HAP-1 (cell line): ENCODE results near the gene CD151.

Experiments used
- DNase-seq, 2 experiments: peaks; one replicate each; pipeline ENCODE4 v3.0.0-alpha.2; 2016 to 2020; ENCODE audit warnings: low spot score in 2 of 2
- H3K27me3 ChIP-seq: fragments of 250-450 bp; sonication (Bioruptor Pico); 2 replicates; pipeline ENCODE4 v1.5.1; 2020; ENCODE audit warnings: low read depth, mild to moderate bottlenecking, moderate library complexity
- H3K36me3 ChIP-seq: fragments of 250-450 bp; sonication (Bioruptor Pico); replicated peaks from 2 replicates; pipeline ENCODE4 v1.5.1; 2020; ENCODE audit warnings: mild to moderate bottlenecking
- H3K4me1 ChIP-seq: fragments of 250-450 bp; sonication (Bioruptor Pico); 2 replicates; pipeline ENCODE4 v1.5.1; 2020; ENCODE audit warnings: mild to moderate bottlenecking
- H3K4me3 ChIP-seq: fragments of 250-450 bp; sonication (Bioruptor Pico); 2 replicates; pipeline ENCODE4 v1.5.1; 2020; ENCODE audit warnings: mild to moderate bottlenecking, moderate library complexity
- H3K9me3 ChIP-seq: fragments of 250-450 bp; sonication (Bioruptor Pico); 2 replicates; pipeline ENCODE4 v1.5.1; 2020; ENCODE audit warnings: mild to moderate bottlenecking, moderate library complexity
- in situ Hi-C: fragments of 300-500 bp; cut with MboI; formaldehyde crosslinking; loops from 3 replicates; pipeline ENCODE4 v1.14.3; 2020; ENCODE audit warnings: low sequenced_read_pairs, inconsistent platforms, mixed read lengths

Gene CD151

DNA sequence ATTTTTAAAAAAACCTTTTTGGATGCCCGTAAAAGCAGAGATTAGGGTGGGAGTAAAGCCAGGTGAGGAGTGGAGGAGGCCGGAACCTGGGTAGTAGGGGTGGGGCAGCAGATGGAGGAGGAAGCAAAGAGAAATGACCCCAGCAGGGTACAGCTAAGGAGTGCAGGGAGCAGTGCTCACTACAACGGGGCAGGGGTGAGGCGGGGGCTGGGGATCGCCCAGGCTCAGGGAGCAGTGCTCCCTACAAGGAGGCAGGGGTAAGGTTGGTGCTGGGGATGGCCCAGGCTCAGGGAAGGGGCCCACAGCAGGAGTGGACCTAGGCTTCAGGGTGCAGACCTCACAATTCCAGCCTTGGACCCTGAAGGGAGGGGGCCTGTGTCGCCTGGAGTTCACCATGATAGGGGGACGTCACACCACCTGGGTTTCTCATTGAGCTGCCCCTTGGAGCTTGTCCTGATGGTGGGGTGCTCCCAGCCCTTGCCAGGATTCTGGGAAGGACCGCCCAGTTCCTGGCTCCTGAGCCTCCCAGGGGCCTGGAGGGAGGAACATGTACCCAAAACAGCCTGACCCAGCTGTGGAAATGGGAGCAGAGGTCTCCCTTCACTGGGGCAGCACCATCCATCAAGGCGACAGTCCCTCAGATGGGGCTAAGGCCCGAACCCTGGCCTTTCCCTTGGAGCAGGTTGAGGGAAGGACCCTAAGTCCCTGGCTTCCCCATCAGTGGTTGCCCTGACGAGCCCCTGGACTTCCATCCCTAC is 16.9 kb upstream of the CD151 start:
- no peak overlapping the region for H3K4me3 ChIP-seq
- H3K4me1 ChIP-seq: peaks cover 12% of the 10 kb centered on the region
- peaks cover 33% of the 10 kb centered on the region for H3K36me3 ChIP-seq
- H3K27me3 ChIP-seq: no peaks in the 10 kb centered on the region
- no peaks in the 10 kb centered on the region for H3K9me3 ChIP-seq
- DNase-seq: no peak
- in situ Hi-C loops: no loop called here

GRCh38 chr11:816433-816779 is 16.3 kb upstream of the CD151 start:
- no peaks in the 10 kb centered on the region for H3K27me3 ChIP-seq
- H3K4me3 ChIP-seq: no peak overlapping the region
- peaks cover 27% of the 10 kb centered on the region for H3K36me3 ChIP-seq
- H3K9me3 ChIP-seq: no peaks in the 10 kb centered on the region
- peaks cover 6% of the 10 kb centered on the region for H3K4me1 ChIP-seq
- in situ Hi-C loops: no loop called here
- DNase-seq: peak; percentile 46 to 69

GRCh38 chr11:818396-819128 is 14.2 kb upstream of the CD151 start, which contains the start of gene PNPLA2:
Gene PNPLA2, plus strand, starts transcription at chr11:818914. Its CDS starts 805 bp downstream, at chr11:819719.
- Histone ChIP-seq H3K36me3 (peaks cover 6% of the 10 kb centered on the region), H3K4me1 (peaks cover 6% of the 10 kb centered on the region; the same call in 1 of the 2 replicates), H3K9me3 (no peaks in the 10 kb centered on the region), H3K4me3 (peak within 1 kb of the TSS; percentile 56), H3K27me3 (no peaks in the 10 kb centered on the region)
- no peak for DNase-seq
- in situ Hi-C loops: no loop called here

DNA sequence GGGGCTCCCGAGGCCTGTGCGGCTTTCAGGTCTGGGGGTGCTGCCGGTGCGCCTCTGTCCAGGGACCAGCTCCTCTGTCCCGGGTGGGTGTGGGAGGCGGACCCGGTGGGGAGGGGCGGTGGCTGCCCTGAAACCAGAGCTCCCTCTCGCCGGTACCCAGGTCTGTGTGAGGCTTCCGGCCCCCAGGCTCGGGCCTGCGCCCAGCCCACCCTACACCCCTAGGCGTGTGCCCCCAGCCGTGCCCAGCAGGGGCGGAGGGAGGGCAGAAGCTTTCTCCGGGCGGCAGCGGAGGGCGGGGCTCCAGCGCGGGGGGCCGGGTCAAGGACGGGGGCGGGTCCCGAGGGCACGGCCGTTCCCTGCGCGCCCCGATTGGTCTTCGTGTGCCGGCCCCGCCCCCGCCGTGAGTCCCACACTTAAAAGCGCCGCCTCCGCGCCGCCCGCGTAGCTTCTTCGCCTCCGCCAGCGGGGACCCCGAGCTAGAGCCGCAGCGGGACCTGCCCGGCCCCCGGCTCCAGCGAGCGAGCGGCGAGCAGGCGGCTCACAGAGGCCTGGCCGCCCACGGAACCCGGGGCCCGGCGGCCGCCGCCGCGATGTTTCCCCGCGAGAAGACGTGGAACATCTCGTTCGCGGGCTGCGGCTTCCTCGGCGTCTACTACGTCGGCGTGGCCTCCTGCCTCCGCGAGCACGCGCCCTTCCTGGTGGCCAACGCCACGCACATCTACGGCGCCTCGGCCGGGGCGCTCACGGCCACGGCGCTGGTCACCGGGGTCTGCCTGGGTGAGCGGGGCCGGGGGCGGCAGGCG is 13.4 kb upstream of the CD151 start:
- peak; percentile 89 to 96 for DNase-seq
- in situ Hi-C loops: no loop called here
- H3K4me1 ChIP-seq: peaks cover 6% of the 10 kb centered on the region; the same call in 1 of the 2 replicates
- no peaks in the 10 kb centered on the region for H3K9me3 ChIP-seq
- no peaks in the 10 kb centered on the region for H3K27me3 ChIP-seq
- peak overlapping the region; percentile 56 for H3K4me3 ChIP-seq
- peaks cover 4% of the 10 kb centered on the region; the same call in 1 of the 2 replicates for H3K36me3 ChIP-seq

GRCh38 chr11:819943-820649 is 12.7 kb upstream of the CD151 start:
- H3K4me3 ChIP-seq: peak overlapping the region; percentile 56

DNA sequence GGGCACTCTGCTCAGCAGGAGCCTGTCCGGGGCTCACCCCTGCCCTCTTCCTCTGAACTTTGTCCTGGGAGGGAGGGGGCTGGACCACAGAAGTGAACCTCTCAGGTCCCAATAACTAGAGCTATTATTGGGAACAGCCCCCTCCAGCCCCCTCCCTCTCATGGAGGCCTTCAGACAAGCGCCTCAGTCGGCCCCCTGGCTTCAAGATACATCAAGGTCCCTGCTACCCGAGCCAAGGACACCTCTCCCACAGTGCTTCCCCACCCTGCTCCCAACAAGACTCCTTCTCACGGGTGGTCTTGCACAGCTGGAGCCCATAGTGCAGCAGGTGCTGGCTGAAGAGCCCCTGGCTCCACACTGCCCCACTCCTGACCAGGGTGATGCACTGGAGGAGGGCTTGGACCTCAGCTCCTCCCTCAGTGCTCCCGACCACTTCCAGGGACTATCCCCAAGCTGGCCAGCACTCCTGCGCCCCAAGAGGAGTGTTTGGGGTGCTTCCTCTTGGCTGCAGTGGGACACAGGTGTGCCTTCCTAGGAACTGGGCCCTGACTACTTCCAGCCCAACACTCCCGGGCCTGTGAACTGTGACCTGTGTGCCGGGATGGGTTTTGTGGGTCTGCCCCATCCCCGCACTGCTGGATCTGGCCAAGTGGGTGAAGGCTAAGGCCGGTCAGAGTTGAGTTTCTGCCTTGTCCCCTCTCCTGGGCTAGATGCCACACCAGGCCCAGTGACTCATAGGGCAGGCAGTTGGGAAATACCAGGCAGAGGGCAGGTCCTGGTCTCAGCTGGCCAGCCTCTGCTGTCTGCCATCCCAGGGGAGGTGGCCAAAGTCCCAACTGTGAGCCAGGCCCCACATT is 11.9 kb upstream of the CD151 start:
- DNase-seq: no peak
- H3K9me3 ChIP-seq: no peaks in the 10 kb centered on the region
- in situ Hi-C loops: no loop called here

More at GRCh38 chr11:819943-820649, 12.7 kb upstream of the CD151 start:
- H3K4me1 ChIP-seq: peaks cover 6% of the 10 kb centered on the region; the same call in 1 of the 2 replicates
- peak; percentile 86 to 95 for DNase-seq
- peaks cover 4% of the 10 kb centered on the region; the same call in 1 of the 2 replicates for H3K36me3 ChIP-seq
- no peaks in the 10 kb centered on the region for H3K27me3 ChIP-seq
- H3K9me3 ChIP-seq: no peaks in the 10 kb centered on the region
- in situ Hi-C loops: no loop called here

DNA sequence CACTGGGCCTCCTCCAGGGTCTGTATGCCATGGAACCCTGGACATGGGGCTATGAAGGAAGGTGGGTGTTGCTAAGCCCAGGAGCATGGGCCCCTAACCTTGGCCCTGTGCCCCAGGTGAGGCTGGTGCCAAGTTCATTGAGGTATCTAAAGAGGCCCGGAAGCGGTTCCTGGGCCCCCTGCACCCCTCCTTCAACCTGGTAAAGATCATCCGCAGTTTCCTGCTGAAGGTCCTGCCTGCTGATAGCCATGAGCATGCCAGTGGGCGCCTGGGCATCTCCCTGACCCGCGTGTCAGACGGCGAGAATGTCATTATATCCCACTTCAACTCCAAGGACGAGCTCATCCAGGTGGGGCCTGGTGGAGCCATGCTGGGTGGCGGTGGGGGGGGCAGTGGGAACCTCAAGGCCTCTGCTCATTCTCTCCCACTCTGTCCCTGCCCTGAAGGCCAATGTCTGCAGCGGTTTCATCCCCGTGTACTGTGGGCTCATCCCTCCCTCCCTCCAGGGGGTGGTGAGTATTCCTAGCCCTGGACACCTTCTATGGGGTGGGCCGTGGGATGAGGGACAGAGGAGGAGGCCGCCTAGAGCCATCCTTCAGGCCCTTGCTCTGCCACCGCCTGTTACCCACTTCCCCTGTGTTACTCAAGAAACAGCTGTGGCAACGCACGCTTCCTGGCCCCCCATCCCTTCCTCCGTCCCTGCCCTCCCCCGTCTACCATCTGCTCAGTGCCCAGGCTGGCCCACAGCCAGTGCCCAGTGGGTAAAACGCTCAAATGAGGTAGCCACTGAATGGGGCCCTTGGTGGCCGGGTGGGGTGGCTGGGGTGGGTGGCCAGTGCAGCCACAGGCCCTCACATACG is 11.0 kb upstream of the CD151 start:
- in situ Hi-C loops: no loop called here

More for the DNA sequence above, 11.9 kb upstream of the CD151 start:
- peak overlapping the region; percentile 56 for H3K4me3 ChIP-seq
- peaks cover 6% of the 10 kb centered on the region; the same call in 1 of the 2 replicates for H3K4me1 ChIP-seq
- H3K27me3 ChIP-seq: no peaks in the 10 kb centered on the region
- H3K36me3 ChIP-seq: peaks cover 8% of the 10 kb centered on the region; the same call in 1 of the 2 replicates

DNA sequence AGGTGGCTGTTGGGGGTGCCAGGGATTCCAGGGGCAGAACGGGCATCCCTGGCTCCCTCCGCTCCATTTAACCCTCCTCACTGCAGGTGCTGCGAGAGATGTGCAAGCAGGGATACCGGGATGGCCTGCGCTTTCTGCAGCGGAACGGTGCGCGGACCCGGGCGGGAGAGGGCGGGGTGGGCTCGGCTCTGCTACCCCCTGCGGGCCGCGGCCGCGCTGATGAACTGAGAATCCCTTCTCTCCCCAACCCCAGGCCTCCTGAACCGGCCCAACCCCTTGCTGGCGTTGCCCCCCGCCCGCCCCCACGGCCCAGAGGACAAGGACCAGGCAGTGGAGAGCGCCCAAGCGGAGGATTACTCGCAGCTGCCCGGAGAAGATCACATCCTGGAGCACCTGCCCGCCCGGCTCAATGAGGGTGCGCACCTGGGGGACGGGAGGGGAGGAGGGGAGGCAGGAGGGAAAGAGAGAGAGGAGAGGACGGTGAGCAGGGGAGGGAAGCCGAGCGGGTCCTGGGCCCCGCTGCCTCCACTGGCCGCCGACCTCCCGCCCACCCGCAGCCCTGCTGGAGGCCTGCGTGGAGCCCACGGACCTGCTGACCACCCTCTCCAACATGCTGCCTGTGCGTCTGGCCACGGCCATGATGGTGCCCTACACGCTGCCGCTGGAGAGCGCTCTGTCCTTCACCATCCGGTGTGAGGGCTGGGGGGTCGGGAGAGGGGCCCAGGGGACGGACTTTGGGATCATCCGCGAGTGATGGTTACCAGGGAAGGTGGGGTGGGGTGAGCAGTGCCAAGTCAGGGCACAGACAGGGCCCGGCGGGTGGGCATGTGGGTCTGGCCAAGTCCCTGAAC is 9.1 kb upstream of the CD151 start:
- no peak for DNase-seq
- in situ Hi-C loops: no loop called here
- Histone ChIP-seq H3K9me3 (no peaks in the 10 kb centered on the region), H3K36me3 (peaks cover 8% of the 10 kb centered on the region; the same call in 1 of the 2 replicates), H3K27me3 (no peaks in the 10 kb centered on the region), H3K4me1 (peaks cover 20% of the 10 kb centered on the region), H3K4me3 (no peak overlapping the region)

More for the DNA sequence above, 11.0 kb upstream of the CD151 start:
- Histone ChIP-seq H3K36me3 (peaks cover 8% of the 10 kb centered on the region; the same call in 1 of the 2 replicates), H3K4me3 (no peak overlapping the region), H3K4me1 (peaks cover 10% of the 10 kb centered on the region), H3K9me3 (no peaks in the 10 kb centered on the region), H3K27me3 (no peaks in the 10 kb centered on the region)
- DNase-seq: no peak

DNA sequence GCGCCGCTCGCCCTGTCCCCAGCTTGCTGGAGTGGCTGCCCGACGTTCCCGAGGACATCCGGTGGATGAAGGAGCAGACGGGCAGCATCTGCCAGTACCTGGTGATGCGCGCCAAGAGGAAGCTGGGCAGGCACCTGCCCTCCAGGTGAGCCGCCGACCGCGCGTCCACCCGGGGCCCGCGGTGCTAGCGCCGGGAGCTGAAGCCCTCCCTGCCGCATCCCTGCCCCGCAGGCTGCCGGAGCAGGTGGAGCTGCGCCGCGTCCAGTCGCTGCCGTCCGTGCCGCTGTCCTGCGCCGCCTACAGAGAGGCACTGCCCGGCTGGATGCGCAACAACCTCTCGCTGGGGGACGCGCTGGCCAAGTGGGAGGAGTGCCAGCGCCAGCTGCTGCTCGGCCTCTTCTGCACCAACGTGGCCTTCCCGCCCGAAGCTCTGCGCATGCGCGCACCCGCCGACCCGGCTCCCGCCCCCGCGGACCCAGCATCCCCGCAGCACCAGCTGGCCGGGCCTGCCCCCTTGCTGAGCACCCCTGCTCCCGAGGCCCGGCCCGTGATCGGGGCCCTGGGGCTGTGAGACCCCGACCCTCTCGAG is 8.4 kb upstream of the CD151 start:
- Histone ChIP-seq H3K36me3 (peaks cover 8% of the 10 kb centered on the region; the same call in 1 of the 2 replicates), H3K4me3 (no peak overlapping the region), H3K27me3 (no peaks in the 10 kb centered on the region), H3K9me3 (no peaks in the 10 kb centered on the region), H3K4me1 (peaks cover 16% of the 10 kb centered on the region)
- in situ Hi-C loops: no loop called here
- no peak for DNase-seq

DNA sequence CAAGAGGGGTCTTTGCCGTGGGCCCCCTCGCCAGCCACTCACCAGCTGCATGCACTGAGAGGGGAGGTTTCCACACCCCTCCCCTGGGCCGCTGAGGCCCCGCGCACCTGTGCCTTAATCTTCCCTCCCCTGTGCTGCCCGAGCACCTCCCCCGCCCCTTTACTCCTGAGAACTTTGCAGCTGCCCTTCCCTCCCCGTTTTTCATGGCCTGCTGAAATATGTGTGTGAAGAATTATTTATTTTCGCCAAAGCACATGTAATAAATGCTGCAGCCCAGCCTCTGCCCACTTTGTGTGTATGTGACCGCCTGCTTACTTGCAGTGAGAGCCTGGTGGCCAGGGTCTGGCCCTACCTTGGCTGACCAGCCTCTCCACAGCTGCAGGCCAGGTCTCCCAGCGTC is 7.8 kb upstream of the CD151 start:
- no peak overlapping the region for H3K4me3 ChIP-seq
- no peaks in the 10 kb centered on the region for H3K27me3 ChIP-seq
- in situ Hi-C loops: no loop called here
- peaks cover 19% of the 10 kb centered on the region for H3K4me1 ChIP-seq
- H3K9me3 ChIP-seq: no peaks in the 10 kb centered on the region
- DNase-seq: no peak
- peaks cover 8% of the 10 kb centered on the region; the same call in 1 of the 2 replicates for H3K36me3 ChIP-seq
